Brain microvascular endothelial cell (primary cell): Measurements from ENCODE around the gene PSMD3.
"Not testable (repeated sequence)": the region's sequence is repeated elsewhere in the genome, so short reads cannot be mapped to it uniquely, and the experiment has no call there.

Experiments
- DNase-seq: peaks from one replicate; pipeline ENCODE4 v3.0.0-alpha.2; 2020
- H3K27ac ChIP-seq: fragments of 250-450 bp; sonication (Bioruptor Pico); 2 replicates; pipeline ENCODE4 v1.5.1; 2020; ENCODE audit warnings: mild to moderate bottlenecking, moderate library complexity
- H3K27me3 ChIP-seq: fragments of 250-450 bp; sonication (Bioruptor Pico); replicated peaks from 2 replicates; pipeline ENCODE4 v1.5.1; 2020; ENCODE audit warnings: mild to moderate bottlenecking
- H3K36me3 ChIP-seq: fragments of 250-450 bp; sonication (Bioruptor Pico); replicated peaks from 2 replicates; pipeline ENCODE4 v1.5.1; 2020; ENCODE audit warnings: mild to moderate bottlenecking
- H3K4me3 ChIP-seq: 2 replicates; pipeline ENCODE4 v1.5.1; 2011; ENCODE audit warnings: low read depth, mild to moderate bottlenecking, control low read depth, low read length, moderate library complexity
- CTCF ChIP-seq: IDR thresholded peaks from 2 replicates; pipeline ENCODE4 v1.5.1; 2011; ENCODE audit warnings: low read depth, mild to moderate bottlenecking, moderate library complexity, low read length, control low read depth, inconsistent platforms; ENCODE audit errors: missing control alignments
- in situ Hi-C: cut with HindIII; loops from 2 replicates; pipeline ENCODE4 v1.10.0; 2017; ENCODE audit warnings: low sequenced_read_pairs, low pct_ligation_motif_present

The PSMD3 gene

GRCh38 chr17:40000161-40000560, 19.6 kb downstream of the PSMD3 start:
- no peak for DNase-seq
- Histone ChIP-seq H3K4me3 (no peak overlapping the region), H3K36me3 (peaks cover 23% of the 10 kb centered on the region), H3K27ac (no peak overlapping the region), H3K27me3 (no peaks in the 10 kb centered on the region)
- TF ChIP-seq CTCF, result no peak
- in situ Hi-C loops, result no loop called here

GRCh38 chr17:40001335-40001734, 20.7 kb downstream of the PSMD3 start:
- DNase-seq, in situ Hi-C loops, H3K27me3 ChIP-seq, H3K27ac ChIP-seq, H3K4me3 ChIP-seq: not testable (repeated sequence)
- peaks cover 13% of the 10 kb centered on the region for H3K36me3 ChIP-seq

GRCh38 chr17:40004072-40004471, 23.5 kb downstream of the PSMD3 start:
- no peaks in the 10 kb centered on the region for H3K36me3 ChIP-seq
- in situ Hi-C loops, result no loop called here
- TF ChIP-seq CTCF, result no peak
- H3K27me3 ChIP-seq, result no peaks in the 10 kb centered on the region
- DNase-seq, result no peak
- no peak overlapping the region for H3K27ac ChIP-seq
- no peak overlapping the region for H3K4me3 ChIP-seq

- Histone ChIP-seq H3K36me3 (no peaks in the 10 kb centered on the region), H3K4me3 (no peak overlapping the region), H3K27me3 (no peaks in the 10 kb centered on the region), H3K27ac (no peak overlapping the region)
- DNase-seq, result no peak
- TF ChIP-seq CTCF, result no peak
- in situ Hi-C loops, result no loop called here
Observed at GRCh38 chr17:40004712-40005111, 24.1 kb downstream of the PSMD3 start.

- Histone ChIP-seq H3K4me3 (no peak overlapping the region), H3K27me3 (no peaks in the 10 kb centered on the region), H3K36me3 (no peaks in the 10 kb centered on the region), H3K27ac (no peak overlapping the region)
- DNase-seq, result no peak
- in situ Hi-C loops, result no loop called here
- no peak for TF ChIP-seq CTCF
Observed at GRCh38 chr17:40005520-40005919, 24.9 kb downstream of the PSMD3 start.

- H3K27ac ChIP-seq, H3K27me3 ChIP-seq, in situ Hi-C loops, H3K4me3 ChIP-seq, DNase-seq, H3K36me3 ChIP-seq: not testable (repeated sequence)
Observed at GRCh38 chr17:40010946-40011500, 30.4 kb downstream of the PSMD3 start.

- H3K27ac ChIP-seq, H3K36me3 ChIP-seq, H3K27me3 ChIP-seq, DNase-seq, H3K4me3 ChIP-seq, in situ Hi-C loops: not testable (repeated sequence)
Observed at GRCh38 chr17:40012017-40012647, 31.5 kb downstream of the PSMD3 start.
